ENCODE results near the gene EFNA3.

Gene EFNA3

DNA sequence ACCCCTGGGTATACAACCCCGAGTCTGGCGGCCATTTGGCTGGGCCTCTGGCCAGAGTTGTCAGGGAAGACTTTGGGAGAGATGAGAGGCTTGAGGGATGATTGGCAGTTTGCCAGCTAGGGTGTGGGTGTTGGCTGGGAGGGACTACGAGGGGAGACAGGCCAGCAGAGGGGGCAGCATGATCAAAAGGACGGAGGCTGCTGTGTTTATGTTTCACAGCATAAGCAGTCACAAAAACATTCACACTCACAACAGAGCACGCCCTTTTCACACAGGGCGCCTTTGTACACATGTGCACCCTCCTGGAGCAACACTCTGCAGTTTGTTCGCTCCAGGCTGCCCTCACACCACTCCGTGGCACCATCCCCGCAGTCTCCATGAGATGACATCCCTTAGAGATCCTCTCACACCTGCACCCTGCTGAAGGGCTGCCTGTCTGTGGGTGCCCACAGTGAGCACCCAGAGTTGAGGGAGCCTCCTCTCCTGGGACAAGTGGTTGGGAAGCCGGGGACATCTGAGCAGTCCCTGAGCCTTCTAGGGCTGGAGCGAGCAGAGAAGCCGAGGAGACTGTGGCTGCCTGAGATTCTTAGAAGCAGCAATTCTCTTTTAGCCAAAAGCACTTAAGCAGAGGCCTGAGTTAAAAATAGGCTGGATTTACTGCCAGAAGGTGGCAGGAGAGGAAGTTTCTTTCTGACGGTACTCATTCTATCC is 15.4 kb downstream of the EFNA3 start:
- Histone ChIP-seq H3K4me3 (ENCODE audit: insufficient read depth, low read depth, low read length) (no peak overlapping the region), H3K9me3 (ENCODE audit: control insufficient read depth, low read length) (no peaks in the 10 kb centered on the region), H3K27ac (ENCODE audit: insufficient read depth, low read depth, low read length, poor library complexity, severe bottlenecking) (no peak overlapping the region), H3K4me1 (ENCODE audit: control insufficient read depth, insufficient read depth, low read length) (peaks cover 8% of the 10 kb centered on the region), H3K36me3 (ENCODE audit: control insufficient read depth, insufficient read depth, low read length) (no peaks in the 10 kb centered on the region), H3K27me3 (ENCODE audit: control insufficient read depth, insufficient read depth, low read length, poor library complexity, severe bottlenecking) (peaks cover 12% of the 10 kb centered on the region)
- 59 to 61% methylated on average over 13 of the region's 13 CpGs for WGBS, 2 experiments

DNA sequence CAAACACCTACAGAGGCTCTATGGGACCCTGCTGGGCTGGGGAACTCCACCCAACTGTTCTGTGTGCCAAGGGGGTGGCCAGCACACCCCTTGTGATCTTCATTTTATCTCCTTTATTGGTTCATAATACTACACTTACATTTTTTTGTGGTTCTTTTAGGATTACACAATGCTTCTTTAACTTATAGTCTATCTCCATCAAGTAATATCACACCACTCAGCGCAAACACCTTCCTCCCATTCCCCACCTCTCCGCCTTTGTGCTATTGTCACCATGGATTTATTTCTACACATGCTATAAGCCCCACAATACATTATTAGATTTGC is 15.9 kb downstream of the EFNA3 start:
- H3K27me3 ChIP-seq (ENCODE audit: control insufficient read depth, insufficient read depth, low read length, poor library complexity, severe bottlenecking) = peaks cover 12% of the 10 kb centered on the region
- no peaks in the 10 kb centered on the region for H3K9me3 ChIP-seq (ENCODE audit: control insufficient read depth, low read length)
- WGBS, 2 experiments = 91 to 93% methylated on average over 2 of the region's 2 CpGs
- H3K4me1 ChIP-seq (ENCODE audit: control insufficient read depth, insufficient read depth, low read length) = peaks cover 8% of the 10 kb centered on the region
- no peaks in the 10 kb centered on the region for H3K36me3 ChIP-seq (ENCODE audit: control insufficient read depth, insufficient read depth, low read length)
- no peak overlapping the region for H3K4me3 ChIP-seq (ENCODE audit: insufficient read depth, low read depth, low read length)
- no peak overlapping the region for H3K27ac ChIP-seq (ENCODE audit: insufficient read depth, low read depth, low read length, poor library complexity, severe bottlenecking)

DNA sequence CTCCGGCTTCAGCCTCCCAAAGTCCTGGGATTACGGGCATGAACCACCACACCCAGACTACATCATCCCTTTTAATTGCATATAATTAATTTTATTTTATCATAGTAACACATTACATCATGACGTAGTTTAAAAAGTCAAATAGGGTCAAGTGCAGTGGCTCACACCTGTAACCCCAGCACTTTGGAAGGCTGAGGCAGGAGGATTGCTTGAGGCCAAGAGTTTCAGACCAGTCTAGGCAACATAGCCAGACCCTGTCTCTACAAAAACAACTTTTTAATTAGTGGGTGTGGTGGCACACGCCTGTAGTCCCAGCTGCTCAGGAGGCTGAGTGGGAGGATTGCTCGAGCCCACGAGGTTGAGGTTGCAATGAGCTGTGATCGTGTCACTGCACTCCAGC is 20.7 kb downstream of the EFNA3 start:
- WGBS, 2 experiments = 90 to 96% methylated on average over 7 of the region's 7 CpGs
- H3K4me3 ChIP-seq (ENCODE audit: insufficient read depth, low read depth, low read length) = no peak overlapping the region
- no peaks in the 10 kb centered on the region for H3K9me3 ChIP-seq (ENCODE audit: control insufficient read depth, low read length)
- H3K27me3 ChIP-seq (ENCODE audit: control insufficient read depth, insufficient read depth, low read length, poor library complexity, severe bottlenecking) = no peaks in the 10 kb centered on the region
- H3K4me1 ChIP-seq (ENCODE audit: control insufficient read depth, insufficient read depth, low read length) = peaks cover 4% of the 10 kb centered on the region
- no peak overlapping the region for H3K27ac ChIP-seq (ENCODE audit: insufficient read depth, low read depth, low read length, poor library complexity, severe bottlenecking)
- H3K36me3 ChIP-seq (ENCODE audit: control insufficient read depth, insufficient read depth, low read length) = no peaks in the 10 kb centered on the region

DNA sequence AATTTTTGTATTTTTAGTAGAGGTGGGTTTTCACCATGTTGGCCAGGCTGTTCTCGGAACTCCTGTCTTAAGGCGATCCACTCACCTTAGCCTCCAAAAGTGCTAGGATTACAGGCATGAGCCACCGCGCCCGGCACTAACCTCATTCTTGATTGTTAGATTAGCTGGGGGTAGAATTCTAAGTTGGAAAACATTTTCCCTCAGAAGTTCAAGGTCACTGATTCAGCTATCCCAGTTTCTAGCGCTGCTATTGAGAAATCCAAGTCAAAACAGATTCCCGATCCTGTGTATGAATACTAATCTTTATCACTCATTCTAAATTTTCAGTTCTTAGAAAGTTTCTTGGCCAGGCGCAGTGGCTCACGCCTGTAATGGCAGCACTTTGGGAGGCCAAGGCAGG is 24.7 kb downstream of the EFNA3 start:
- H3K9me3 ChIP-seq (ENCODE audit: control insufficient read depth, low read length) = no peaks in the 10 kb centered on the region

DNA sequence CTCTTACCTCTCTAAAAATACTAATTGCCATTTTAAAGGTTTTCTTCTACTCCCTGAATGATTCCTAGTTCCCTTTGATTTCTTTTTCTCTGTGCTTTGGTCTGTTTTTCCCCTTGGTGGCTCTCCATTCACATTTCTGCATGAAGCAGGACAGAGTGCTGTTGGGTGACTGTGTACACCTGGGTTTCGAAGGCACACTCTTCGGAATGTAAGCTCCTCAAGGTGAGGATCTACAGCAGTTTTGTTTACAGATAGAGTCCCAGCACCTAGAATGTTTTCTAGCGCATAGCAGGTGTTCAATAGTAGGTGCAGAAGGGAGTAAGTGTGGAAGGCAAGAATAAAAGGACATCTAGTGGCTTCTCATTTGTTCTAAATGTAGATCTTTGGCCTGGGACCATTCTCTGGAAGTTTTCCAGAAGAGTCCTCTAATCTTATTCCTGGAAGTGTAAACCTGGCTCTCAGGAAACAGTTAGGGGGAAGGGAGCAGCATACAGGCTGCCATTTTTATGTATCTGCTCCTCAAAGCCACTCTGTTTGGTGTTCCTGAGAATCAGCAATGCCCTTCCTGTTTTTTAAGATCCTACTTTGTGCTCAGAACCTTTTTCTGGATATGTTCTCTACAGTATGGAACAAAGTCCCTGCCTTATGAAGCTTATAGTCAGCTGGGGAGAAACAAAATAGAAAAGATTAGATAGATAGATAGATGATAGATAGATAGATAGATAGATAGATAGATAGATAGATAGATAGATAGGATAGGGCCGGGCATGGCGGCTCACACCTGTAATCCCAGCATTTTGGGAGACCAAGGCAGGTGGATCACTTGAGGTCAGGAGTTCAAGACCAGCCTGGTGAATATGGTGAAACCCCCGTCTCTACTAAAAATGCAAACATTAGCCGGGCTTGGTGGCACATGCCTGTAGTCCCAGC is 26.2 kb downstream of the EFNA3 start:
- no peak overlapping the region for H3K27ac ChIP-seq (ENCODE audit: insufficient read depth, low read depth, low read length, poor library complexity, severe bottlenecking)
- H3K4me3 ChIP-seq (ENCODE audit: insufficient read depth, low read depth, low read length) = no peak overlapping the region
- H3K4me1 ChIP-seq (ENCODE audit: control insufficient read depth, insufficient read depth, low read length) = no peaks in the 10 kb centered on the region
- no peaks in the 10 kb centered on the region for H3K36me3 ChIP-seq (ENCODE audit: control insufficient read depth, insufficient read depth, low read length)
- no peaks in the 10 kb centered on the region for H3K9me3 ChIP-seq (ENCODE audit: control insufficient read depth, low read length)
- H3K27me3 ChIP-seq (ENCODE audit: control insufficient read depth, insufficient read depth, low read length, poor library complexity, severe bottlenecking) = peaks cover 4% of the 10 kb centered on the region
- 91 to 92% methylated on average over 7 of the region's 7 CpGs for WGBS, 2 experiments

More for the DNA sequence above, 24.7 kb downstream of the EFNA3 start:
- 86 to 93% methylated on average over 9 of the region's 9 CpGs for WGBS, 2 experiments
- Histone ChIP-seq H3K4me3 (ENCODE audit: insufficient read depth, low read depth, low read length) (no peak overlapping the region), H3K27ac (ENCODE audit: insufficient read depth, low read depth, low read length, poor library complexity, severe bottlenecking) (no peak overlapping the region), H3K4me1 (ENCODE audit: control insufficient read depth, insufficient read depth, low read length) (no peaks in the 10 kb centered on the region), H3K36me3 (ENCODE audit: control insufficient read depth, insufficient read depth, low read length) (no peaks in the 10 kb centered on the region), H3K27me3 (ENCODE audit: control insufficient read depth, insufficient read depth, low read length, poor library complexity, severe bottlenecking) (peaks cover 4% of the 10 kb centered on the region)

DNA sequence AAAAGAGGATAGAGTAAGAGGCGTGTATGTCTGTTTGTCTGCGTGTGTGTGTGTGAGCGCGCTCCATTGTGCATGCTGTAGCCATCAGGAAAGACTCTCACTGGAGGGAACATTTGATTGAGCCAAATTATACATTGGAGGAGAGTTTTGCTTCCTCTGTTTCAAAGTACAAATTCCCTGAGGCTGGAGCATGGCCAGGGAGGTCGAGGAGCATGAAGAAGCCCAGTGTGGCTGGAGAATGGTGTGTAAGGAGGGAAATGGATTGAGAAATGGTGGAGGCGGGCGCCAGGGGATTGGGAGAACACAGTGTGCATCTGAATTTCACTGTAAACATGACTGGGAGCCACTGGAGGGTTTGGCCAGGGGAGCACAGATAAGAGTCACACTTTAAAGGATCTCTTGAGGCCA is 27.0 kb downstream of the EFNA3 start:
- no peaks in the 10 kb centered on the region for H3K9me3 ChIP-seq (ENCODE audit: control insufficient read depth, low read length)
- no peaks in the 10 kb centered on the region for H3K36me3 ChIP-seq (ENCODE audit: control insufficient read depth, insufficient read depth, low read length)
- H3K27ac ChIP-seq (ENCODE audit: insufficient read depth, low read depth, low read length, poor library complexity, severe bottlenecking) = no peak overlapping the region
- 86 to 87% methylated on average over 7 of the region's 7 CpGs for WGBS, 2 experiments
- H3K4me1 ChIP-seq (ENCODE audit: control insufficient read depth, insufficient read depth, low read length) = no peaks in the 10 kb centered on the region
- H3K4me3 ChIP-seq (ENCODE audit: insufficient read depth, low read depth, low read length) = no peak overlapping the region
- peaks cover 4% of the 10 kb centered on the region for H3K27me3 ChIP-seq (ENCODE audit: control insufficient read depth, insufficient read depth, low read length, poor library complexity, severe bottlenecking)

DNA sequence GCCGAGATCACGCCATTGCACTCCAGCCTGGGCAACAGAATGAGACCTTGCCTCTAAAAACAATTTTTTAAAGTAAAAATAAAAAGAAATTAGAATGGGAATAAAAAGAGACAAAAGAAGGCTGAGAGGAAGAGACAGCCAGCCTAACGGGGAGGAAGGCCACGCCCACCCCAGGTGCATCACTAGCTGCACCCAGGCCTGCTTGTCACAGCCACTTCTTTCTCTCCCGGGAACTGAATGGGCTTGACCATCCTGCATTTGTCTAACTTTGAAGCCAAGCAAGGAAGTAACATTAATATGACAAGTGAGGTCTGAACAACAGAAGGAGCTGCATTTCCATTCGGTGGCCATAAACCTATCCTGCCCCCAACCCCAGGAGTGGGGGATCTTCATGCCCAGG is 28.2 kb downstream of the EFNA3 start:
- H3K4me3 ChIP-seq (ENCODE audit: insufficient read depth, low read depth, low read length) = no peak overlapping the region
- H3K9me3 ChIP-seq (ENCODE audit: control insufficient read depth, low read length) = no peaks in the 10 kb centered on the region
- peaks cover 4% of the 10 kb centered on the region for H3K27me3 ChIP-seq (ENCODE audit: control insufficient read depth, insufficient read depth, low read length, poor library complexity, severe bottlenecking)
- H3K27ac ChIP-seq (ENCODE audit: insufficient read depth, low read depth, low read length, poor library complexity, severe bottlenecking) = no peak overlapping the region
- no peaks in the 10 kb centered on the region for H3K4me1 ChIP-seq (ENCODE audit: control insufficient read depth, insufficient read depth, low read length)
- no peaks in the 10 kb centered on the region for H3K36me3 ChIP-seq (ENCODE audit: control insufficient read depth, insufficient read depth, low read length)
- WGBS, 2 experiments = 79 to 86% methylated on average over 6 of the region's 6 CpGs

DNA sequence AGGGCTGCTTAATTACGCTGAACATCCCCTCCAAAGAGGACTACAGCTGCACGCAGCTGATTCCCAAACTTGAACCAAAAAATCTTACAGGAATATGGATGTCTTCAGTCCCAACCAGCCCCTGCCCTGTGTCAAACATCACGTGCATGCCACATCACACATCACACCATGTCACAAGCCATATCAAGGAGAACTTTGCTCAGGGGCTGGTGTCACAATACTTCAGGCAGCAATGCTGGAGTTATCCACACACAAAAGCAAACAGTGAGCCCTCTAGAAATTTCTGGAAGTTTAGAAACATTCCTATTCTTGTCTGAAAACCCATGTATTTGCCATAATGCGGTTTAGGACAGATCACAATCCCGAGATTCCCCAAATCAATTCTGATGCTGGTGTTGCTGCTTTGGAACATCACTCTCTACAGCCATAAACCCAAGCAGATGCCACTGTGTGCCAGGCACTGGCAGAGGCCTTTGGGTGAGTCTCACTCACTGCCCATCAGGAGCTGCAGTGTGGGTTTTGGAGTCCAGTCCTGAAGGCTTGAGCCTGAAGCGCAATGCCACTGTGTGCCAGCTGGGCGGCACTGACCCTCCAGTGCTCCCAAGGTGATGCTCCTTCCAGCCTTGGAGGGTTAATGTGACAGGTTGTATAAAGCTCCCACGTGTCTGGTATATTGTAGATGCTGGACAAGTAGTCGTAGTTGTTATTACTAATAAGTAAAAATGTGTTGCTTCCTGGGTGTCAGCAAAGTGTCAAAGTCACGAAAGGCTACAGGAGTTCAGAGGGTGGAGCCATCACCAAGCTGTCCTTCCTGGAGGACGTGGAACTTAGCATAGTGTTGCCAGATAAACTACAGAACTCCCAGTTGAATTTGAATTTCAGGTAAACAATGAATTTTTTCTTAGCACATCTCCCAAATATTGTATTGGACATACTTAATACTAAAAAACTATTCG is 28.9 kb downstream of the EFNA3 start:
- 84 to 86% methylated on average over 12 of the region's 12 CpGs for WGBS, 2 experiments
- Histone ChIP-seq H3K36me3 (ENCODE audit: control insufficient read depth, insufficient read depth, low read length) (no peaks in the 10 kb centered on the region), H3K27me3 (ENCODE audit: control insufficient read depth, insufficient read depth, low read length, poor library complexity, severe bottlenecking) (peaks cover 4% of the 10 kb centered on the region), H3K27ac (ENCODE audit: insufficient read depth, low read depth, low read length, poor library complexity, severe bottlenecking) (no peak overlapping the region), H3K4me1 (ENCODE audit: control insufficient read depth, insufficient read depth, low read length) (no peaks in the 10 kb centered on the region), H3K4me3 (ENCODE audit: insufficient read depth, low read depth, low read length) (no peak overlapping the region), H3K9me3 (ENCODE audit: control insufficient read depth, low read length) (no peaks in the 10 kb centered on the region)

DNA sequence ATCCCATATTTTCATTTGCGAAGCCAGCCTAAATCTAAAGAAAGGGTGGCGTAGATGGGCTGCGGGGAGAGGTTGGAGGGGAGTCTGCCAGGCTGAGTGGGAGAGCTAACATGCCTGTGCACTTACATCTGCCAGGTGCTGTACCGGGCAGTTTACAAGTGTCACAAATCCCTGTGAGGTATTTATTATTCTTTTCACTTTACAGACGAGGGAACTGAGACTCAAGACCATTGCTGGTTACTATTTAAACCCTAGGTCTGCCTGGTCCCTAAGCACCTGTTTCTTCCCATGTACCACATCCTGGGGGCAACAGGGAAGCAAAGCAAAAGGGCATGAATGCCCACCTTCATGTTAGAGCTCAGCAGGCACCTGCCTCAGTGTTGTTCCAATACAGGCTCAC is 29.7 kb downstream of the EFNA3 start:
- H3K4me3 ChIP-seq (ENCODE audit: insufficient read depth, low read depth, low read length) = no peak overlapping the region
- H3K4me1 ChIP-seq (ENCODE audit: control insufficient read depth, insufficient read depth, low read length) = no peaks in the 10 kb centered on the region
- H3K27ac ChIP-seq (ENCODE audit: insufficient read depth, low read depth, low read length, poor library complexity, severe bottlenecking) = no peak overlapping the region
- peaks cover 4% of the 10 kb centered on the region for H3K27me3 ChIP-seq (ENCODE audit: control insufficient read depth, insufficient read depth, low read length, poor library complexity, severe bottlenecking)
- H3K9me3 ChIP-seq (ENCODE audit: control insufficient read depth, low read length) = no peaks in the 10 kb centered on the region
- WGBS, 2 experiments = 88 to 91% methylated on average over 5 of the region's 5 CpGs
- H3K36me3 ChIP-seq (ENCODE audit: control insufficient read depth, insufficient read depth, low read length) = no peaks in the 10 kb centered on the region

Data from ectodermal cell (in vitro differentiated cells).